ENCODE data around the gene VTCN1. TPM values are rescaled to one million over a fixed set of nuclear protein-coding genes. Genes with fewer than 3 reads are reported as not detected.

The VTCN1 gene
- total RNA-seq, 1 experiment from 2014 or later: not detected

DNA sequence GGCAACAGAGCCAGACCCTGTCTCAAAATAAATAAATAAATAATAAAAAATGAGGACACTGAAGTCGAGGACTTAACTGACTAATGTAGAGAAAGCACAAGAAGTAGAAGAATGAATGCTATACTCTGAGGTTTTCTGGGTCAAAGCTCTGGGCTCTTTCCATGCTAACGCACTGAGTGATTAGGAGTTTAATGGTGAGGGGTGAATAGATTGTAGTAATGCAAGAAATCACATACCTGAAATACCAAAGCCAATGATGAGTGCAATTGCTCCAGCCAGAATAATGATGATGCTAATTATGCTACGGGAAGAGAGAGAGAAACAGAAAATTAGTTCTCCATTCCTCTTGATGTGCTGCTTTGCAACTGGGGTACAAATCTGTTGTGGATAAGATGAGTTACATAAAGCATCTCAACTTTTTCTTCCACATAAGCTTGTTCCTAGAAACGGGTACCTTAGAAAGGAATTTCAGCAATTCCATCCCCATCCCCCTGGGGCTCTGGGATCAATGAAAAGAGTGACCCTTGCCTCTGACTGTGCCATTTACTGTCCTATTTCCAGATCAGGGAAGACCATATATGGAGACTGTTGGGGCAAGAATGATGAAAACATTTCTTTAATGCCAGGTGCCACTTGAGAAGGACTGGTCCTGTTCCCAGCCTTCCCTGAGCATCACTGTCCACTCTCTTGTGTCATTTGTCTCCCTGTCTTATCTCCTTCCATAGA is 40.7 kb downstream of the VTCN1 start:
- ATAC-seq: peak; percentile 71
- Mint-ChIP-seq H3K27me3 (ENCODE audit: low read depth) (no peaks in the 10 kb centered on the region; the same call in 1 of the 2 replicates), H3K27ac (no peak overlapping the region)

GRCh38 chr1:117167402-117167801 is 43.3 kb downstream of the VTCN1 start:
- DNase-seq (ENCODE audit: low spot score) (no peak), ATAC-seq (no peak)
- peaks cover 2% of the 10 kb centered on the region; the same call in 1 of the 2 replicates for H3K36me3 Mint-ChIP-seq
- TF ChIP-seq PRRX2 (CRISPR knock-in tag; IDR thresholded peaks at IDR 0.05): no peak
- TF ChIP-seq SP1 (CRISPR knock-in tag; conservative IDR thresholded peaks at IDR 0.05): no peak
- TF ChIP-seq SMAD3 (CRISPR knock-in tag; IDR thresholded peaks at IDR 0.05; ENCODE audit: borderline replicate concordance): no peak
- TF ChIP-seq NR1H2 (CRISPR knock-in tag; IDR thresholded peaks at IDR 0.05): no peak
- H3K27me3 Mint-ChIP-seq (ENCODE audit: low read depth): no peaks in the 10 kb centered on the region; the same call in 1 of the 2 replicates
- ChIA-PET CTCF (interaction anchor here (0.5 kb wide), 1 partner anchor 313 kb away, joined by 3 read pairs; no protein-coding TSS in a partner anchor), POLR2A (no interaction called here)
- peaks cover 21% of the 10 kb centered on the region for H3K9me3 Mint-ChIP-seq
- H3K27ac Mint-ChIP-seq: no peak overlapping the region
- H3K4me1 Mint-ChIP-seq: peaks cover 24% of the 10 kb centered on the region
- H3K4me3 Mint-ChIP-seq: no peak overlapping the region

More for the DNA sequence above, 40.7 kb downstream of the VTCN1 start:
- no peak for DNase-seq (ENCODE audit: low spot score)
- Mint-ChIP-seq H3K4me3 (no peak overlapping the region), H3K36me3 (peaks cover 2% of the 10 kb centered on the region; the same call in 1 of the 2 replicates), H3K9me3 (peaks cover 22% of the 10 kb centered on the region), H3K4me1 (peaks cover 29% of the 10 kb centered on the region)
- TF ChIP-seq OVOL2 (CRISPR knock-in tag; IDR thresholded peaks at IDR 0.05; ENCODE audit: borderline replicate concordance) (no peak), ZNF317 (CRISPR knock-in tag; IDR thresholded peaks at IDR 0.05; ENCODE audit: borderline replicate concordance, low read depth) (no peak), GRHL2 (CRISPR knock-in tag; IDR thresholded peaks at IDR 0.05; ENCODE audit: insufficient replicate concordance, severe bottlenecking) (no peak), TEAD1 (CRISPR knock-in tag; IDR thresholded peaks at IDR 0.05) (no peak), TEAD4 (CRISPR knock-in tag; IDR thresholded peaks at IDR 0.05) (no peak), USF1 (CRISPR knock-in tag; IDR thresholded peaks at IDR 0.05) (no peak), ZNF219 (CRISPR knock-in tag; IDR thresholded peaks at IDR 0.05; ENCODE audit: borderline replicate concordance) (no peak), ZNF671 (CRISPR knock-in tag; IDR thresholded peaks at IDR 0.05) (no peak), ZNF121 (CRISPR knock-in tag; IDR thresholded peaks at IDR 0.05) (no peak)
- TF ChIP-seq, protein P1, sequence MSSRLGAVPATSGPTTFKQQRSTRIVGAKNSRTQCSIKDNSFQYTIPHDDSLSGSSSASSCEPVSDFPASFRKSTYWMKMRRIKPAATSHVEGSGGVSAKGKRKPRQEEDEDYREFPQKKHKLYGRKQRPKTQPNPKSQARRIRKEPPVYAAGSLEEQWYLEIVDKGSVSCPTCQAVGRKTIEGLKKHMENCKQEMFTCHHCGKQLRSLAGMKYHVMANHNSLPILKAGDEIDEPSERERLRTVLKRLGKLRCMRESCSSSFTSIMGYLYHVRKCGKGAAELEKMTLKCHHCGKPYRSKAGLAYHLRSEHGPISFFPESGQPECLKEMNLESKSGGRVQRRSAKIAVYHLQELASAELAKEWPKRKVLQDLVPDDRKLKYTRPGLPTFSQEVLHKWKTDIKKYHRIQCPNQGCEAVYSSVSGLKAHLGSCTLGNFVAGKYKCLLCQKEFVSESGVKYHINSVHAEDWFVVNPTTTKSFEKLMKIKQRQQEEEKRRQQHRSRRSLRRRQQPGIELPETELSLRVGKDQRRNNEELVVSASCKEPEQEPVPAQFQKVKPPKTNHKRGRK (CRISPR knock-in tag; IDR thresholded peaks at IDR 0.05; ENCODE audit: borderline replicate concordance): no peak
- TF ChIP-seq, protein P2, sequence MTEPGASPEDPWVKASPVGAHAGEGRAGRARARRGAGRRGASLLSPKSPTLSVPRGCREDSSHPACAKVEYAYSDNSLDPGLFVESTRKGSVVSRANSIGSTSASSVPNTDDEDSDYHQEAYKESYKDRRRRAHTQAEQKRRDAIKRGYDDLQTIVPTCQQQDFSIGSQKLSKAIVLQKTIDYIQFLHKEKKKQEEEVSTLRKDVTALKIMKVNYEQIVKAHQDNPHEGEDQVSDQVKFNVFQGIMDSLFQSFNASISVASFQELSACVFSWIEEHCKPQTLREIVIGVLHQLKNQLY (CRISPR knock-in tag; IDR thresholded peaks at IDR 0.05): no peak
- ChIA-PET POLR2A (interaction anchor here (0.7 kb wide), 1 partner anchor 1939 kb away, joined by 3 read pairs; no protein-coding TSS in a partner anchor), CTCF (interaction anchor here (1.3 kb wide), 1 partner anchor 76 kb away, joined by 3 read pairs; no protein-coding TSS in a partner anchor)

DNA sequence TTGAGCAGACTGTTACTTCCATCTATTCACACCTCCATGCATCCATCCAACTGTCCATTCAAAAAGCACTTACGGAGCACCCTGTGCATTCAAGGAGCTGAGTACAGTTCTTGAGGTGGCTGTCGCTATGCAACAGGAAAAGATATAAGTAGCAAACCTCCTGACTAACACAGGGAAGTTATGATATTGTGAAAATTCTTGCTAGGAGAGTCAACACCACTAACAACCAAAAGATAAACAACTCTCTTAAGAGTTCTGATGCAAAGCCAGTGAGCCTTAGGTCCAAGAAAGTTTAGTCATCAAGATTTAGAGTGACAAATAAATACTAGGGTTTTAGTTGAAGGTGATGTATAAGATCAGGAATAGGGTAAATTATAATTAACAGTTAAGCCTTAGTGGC is 44.7 kb downstream of the VTCN1 start:
- Mint-ChIP-seq H3K27me3 (ENCODE audit: low read depth) (no peaks in the 10 kb centered on the region; the same call in 1 of the 2 replicates), H3K4me3 (no peak overlapping the region), H3K27ac (no peak overlapping the region), H3K9me3 (peaks cover 15% of the 10 kb centered on the region), H3K4me1 (peaks cover 28% of the 10 kb centered on the region), H3K36me3 (peaks cover 2% of the 10 kb centered on the region; the same call in 1 of the 2 replicates)
- CTCF ChIA-PET: no interaction called here
- DNase-seq (ENCODE audit: low spot score): no peak
- POLR2A ChIA-PET: no interaction called here
- ATAC-seq: no peak
- TF ChIP-seq FOXP1 (CRISPR knock-in tag; IDR thresholded peaks at IDR 0.05; ENCODE audit: borderline replicate concordance) (no peak), ZNF317 (CRISPR knock-in tag; IDR thresholded peaks at IDR 0.05; ENCODE audit: borderline replicate concordance, low read depth) (no peak), ELF4 (CRISPR knock-in tag; IDR thresholded peaks at IDR 0.05; ENCODE audit: low read depth) (no peak), EMX1 (CRISPR knock-in tag; IDR thresholded peaks at IDR 0.05) (no peak), NR3C1 (CRISPR knock-in tag; conservative IDR thresholded peaks at IDR 0.05; ENCODE audit: low read depth) (no peak), ZNF425 (CRISPR knock-in tag; conservative IDR thresholded peaks at IDR 0.05) (no peak), E2F1 (CRISPR knock-in tag; IDR thresholded peaks at IDR 0.05) (no peak), NFE2L1 (CRISPR knock-in tag; IDR thresholded peaks at IDR 0.05) (no peak)
- TF ChIP-seq, protein P3, sequence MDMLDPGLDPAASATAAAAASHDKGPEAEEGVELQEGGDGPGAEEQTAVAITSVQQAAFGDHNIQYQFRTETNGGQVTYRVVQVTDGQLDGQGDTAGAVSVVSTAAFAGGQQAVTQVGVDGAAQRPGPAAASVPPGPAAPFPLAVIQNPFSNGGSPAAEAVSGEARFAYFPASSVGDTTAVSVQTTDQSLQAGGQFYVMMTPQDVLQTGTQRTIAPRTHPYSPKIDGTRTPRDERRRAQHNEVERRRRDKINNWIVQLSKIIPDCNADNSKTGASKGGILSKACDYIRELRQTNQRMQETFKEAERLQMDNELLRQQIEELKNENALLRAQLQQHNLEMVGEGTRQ (CRISPR knock-in tag; IDR thresholded peaks at IDR 0.05): no peak

Data from WTC11 (cell line).